T follicular helper cell (primary cell): Measurements from ENCODE around the gene MTCH1.

Experiments
- DNase-seq: peaks from one replicate; pipeline ENCODE4 v3.0.0-alpha.2; 2020; ENCODE audit warnings: low read depth

Gene MTCH1

DNA sequence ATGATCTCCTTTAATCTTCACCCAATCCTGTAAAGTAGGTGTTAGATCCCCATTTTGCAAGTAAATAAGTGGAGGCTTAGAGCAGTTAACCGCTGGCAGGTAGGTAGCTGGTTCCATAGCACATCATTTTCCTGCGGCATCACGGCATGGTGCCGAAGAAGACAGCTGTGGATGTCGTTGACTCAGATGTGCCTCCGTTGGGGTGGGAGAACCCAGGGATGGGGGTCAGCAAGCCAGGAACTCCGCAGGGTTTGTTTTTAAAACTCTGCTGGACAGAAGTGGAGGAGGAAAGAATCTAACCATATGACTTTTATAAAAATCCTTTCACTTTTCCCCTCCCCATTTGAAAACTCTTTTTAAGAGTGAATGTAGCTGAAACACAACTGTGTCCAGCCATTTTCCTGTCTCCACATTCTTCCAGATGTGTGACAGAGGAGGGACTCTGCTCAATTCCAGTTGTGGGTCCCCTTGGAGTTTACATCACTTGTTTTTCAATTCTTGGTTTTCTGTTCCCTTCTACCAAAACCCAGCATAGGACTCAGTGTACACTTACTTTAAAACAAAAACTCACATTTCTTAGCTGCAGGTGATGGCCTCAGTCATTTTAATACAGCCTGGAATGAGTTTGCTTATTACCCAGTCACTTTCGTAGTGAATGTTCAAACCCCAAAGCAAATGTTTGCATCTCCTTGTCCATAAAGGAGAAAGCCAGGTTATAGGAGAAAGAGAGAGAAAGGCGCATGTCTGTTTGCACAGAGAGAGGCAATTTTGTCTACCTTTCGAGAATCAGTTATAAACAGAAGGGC is 59.1 kb downstream of the MTCH1 start:
- DNase-seq = no peak

DNA sequence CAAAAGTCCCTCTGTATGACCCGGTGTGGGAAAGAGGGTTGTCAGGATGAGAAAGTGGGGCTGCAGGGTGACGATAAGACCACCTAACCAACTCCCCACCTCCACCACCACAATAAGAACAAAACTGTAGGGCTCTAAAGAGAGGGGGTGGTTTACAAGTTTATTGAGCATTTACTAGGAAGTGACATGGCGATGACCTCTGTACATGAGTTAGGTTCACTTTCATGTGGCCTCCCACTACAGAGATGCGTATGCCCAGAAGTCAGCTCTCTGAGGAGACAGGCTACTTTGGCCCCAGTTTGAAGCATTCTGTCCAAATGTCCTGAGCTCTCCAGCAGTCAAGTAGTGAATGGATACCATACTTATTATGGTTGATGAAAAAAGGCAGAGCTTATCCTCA is 60.2 kb downstream of the MTCH1 start:
- no peak for DNase-seq

DNA sequence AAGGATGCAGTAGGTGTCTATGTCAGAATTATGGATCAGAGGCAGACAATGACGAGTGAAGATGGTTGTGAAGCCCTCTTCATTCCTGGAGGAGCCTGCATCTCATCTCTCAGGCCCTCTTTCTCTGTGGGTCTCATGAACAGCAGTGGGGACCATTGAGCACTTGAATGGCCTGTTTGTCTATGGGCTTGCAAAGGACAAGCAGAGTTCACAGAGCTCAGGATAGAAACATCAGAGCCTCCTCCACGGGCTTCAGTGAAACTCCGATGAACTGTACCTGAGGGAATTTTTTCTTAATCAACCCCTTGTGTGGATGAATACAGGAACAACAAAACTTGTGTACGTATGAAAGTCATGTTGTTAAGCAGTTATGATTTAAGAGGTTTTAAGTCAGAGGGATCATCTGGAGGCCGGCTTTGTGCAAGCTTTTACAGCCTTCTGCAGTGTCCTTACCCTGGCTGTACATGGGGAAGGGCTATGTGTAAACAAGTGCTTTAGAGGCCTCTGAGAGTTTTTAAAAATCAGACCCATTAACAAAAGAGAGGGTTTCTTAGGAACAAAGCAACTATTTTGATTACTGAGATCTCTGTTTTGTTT is 61.1 kb downstream of the MTCH1 start:
- DNase-seq = no peak

DNA sequence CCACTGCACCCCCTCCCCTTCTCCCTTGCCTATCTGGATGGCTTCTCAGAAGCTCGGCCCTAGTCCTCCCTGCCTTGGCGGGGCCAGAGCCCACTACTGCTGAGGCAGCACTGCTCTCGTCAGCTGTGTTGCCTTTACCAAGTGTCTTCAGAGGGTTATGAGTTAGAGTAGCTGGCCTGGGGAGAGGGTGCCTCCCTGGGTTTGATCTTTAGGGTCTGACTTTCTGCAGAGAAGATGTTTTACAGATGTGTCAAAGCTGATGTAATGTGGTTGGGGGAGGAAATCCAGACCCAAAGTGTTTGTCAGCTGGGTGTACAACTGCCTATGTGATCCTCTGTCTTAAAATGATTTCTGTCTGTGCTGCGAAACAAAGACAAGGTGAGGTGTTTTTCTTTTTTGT is 61.9 kb downstream of the MTCH1 start:
- no peak for DNase-seq

DNA sequence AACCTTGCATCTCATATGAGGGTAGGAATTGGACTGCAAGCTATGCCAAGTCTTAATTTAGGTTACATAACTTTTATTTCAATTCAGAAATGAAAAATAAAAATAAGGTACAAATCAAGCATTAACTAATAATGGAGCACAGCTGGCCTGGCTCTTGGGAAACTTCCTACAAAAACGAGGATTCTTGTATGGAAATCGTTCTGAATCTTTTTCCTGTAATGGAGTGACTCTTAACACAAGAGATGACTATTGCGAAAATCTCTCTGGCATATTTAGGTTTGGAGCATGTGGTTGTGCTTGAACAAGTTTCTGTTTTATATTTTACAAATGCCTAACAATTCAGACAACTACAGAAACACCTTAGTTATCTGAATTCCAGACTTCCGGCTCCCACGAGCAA is 65.5 kb downstream of the MTCH1 start:
- DNase-seq = no peak

DNA sequence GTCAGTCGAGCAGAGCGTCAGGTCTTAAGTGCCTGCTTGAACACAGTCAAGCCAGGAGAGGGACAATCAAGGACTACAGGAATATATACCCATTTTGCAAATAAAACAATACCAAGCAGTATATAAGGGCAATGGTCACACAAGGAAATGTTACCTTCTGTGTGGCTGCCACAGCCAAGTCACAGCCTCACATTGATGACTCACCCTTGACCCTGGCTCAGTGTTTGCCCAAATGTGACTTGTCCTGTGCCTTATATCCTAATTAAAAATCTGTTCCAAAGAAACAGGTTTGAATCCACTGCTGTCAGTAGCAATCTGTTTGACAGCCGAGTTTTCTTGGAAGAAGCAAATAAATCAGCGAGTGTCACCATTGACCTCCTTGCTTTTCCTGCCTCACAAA is 65.9 kb downstream of the MTCH1 start:
- no peak for DNase-seq
